ENCODE results near the gene PPHLN1.

Gene PPHLN1

GRCh38 chr12:42283739-42284138 lies 42.2 kb upstream of the PPHLN1 start:
- TF ChIP-seq CTCF (IDR thresholded peaks at IDR 0.05; ENCODE audit: borderline replicate concordance, control extremely low read depth, extremely low read depth, insufficient read depth, missing control alignments), result no peak
- in situ Hi-C loops (cut with MboI; ENCODE audit: low sequenced_read_pairs, unreplicated experiment), result no loop called here
- no peak for DNase-seq (ENCODE audit: low spot score)

DNA sequence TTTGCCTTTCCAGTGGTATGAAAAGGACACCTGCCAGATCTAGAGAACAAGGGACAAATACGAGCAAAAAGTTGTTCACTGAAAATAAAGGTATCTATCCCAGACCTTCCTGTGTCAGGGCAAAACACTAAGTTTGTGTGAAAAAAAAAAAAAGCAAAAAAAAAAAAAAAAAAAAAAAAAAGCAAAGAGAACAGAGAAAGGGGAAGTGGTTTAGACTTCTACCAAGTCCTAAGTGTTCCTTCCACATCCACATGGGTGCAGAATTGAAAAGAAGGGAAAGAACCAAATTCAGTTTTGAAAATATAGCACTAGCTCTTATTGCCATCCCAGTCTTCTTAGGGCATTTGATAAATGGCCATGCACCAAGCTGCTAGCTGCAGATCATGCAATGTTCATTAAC lies 41.8 kb upstream of the PPHLN1 start:
- peak; percentile 44 for DNase-seq (ENCODE audit: low spot score)
- in situ Hi-C loops (cut with MboI; ENCODE audit: low sequenced_read_pairs, unreplicated experiment), result no loop called here
- no peak for TF ChIP-seq CTCF (IDR thresholded peaks at IDR 0.05; ENCODE audit: borderline replicate concordance, control extremely low read depth, extremely low read depth, insufficient read depth, missing control alignments)

DNA sequence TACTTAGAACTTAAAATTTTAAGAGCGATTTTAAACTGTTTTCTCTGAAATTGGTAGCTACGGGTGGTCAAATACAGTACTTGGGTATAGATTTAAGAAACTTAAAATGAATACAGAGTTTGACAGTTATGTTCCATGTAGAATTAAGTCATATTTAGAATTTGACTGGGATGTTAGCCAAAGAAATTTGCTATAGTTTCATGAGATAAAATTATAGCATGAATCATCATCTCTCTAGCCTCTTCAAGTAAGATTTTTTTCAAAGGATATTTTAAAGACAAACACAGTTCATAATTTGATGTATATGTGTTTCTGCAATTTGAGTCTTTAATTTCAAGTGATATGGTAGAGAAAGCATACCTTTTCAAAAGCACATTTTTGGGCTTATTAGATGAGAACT lies 41.1 kb upstream of the PPHLN1 start:
- in situ Hi-C loops (cut with MboI; ENCODE audit: low sequenced_read_pairs, unreplicated experiment), result no loop called here
- TF ChIP-seq CTCF (IDR thresholded peaks at IDR 0.05; ENCODE audit: borderline replicate concordance, control extremely low read depth, extremely low read depth, insufficient read depth, missing control alignments), result no peak
- DNase-seq (ENCODE audit: low spot score), result no peak

- in situ Hi-C loops (cut with MboI; ENCODE audit: low sequenced_read_pairs, unreplicated experiment), result no loop called here
- no peak for TF ChIP-seq CTCF (IDR thresholded peaks at IDR 0.05; ENCODE audit: borderline replicate concordance, control extremely low read depth, extremely low read depth, insufficient read depth, missing control alignments)
- no peak for DNase-seq (ENCODE audit: low spot score)
These were observed 40.5 kb upstream of the PPHLN1 start for GRCh38 chr12:42285431-42285830.

DNA sequence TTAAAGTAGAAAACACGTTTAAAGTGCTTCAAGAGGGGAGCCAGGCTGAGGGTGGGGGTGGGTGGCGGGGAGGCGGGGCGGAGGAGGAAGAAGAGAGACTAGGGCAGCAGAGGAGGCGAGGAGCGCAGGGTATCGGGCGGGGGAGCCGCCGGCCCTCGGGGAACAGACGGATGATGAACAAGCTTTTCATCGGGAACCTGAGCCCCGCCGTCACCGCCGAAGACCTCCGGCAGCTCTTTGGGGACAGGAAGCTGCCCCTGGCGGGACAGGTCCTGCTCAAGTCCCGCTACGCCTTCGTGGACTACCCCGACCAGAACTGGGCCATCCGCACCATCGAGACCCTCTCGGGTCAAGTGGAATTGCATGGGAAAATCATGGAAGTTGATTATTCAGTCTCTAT lies 39.2 kb upstream of the PPHLN1 start:
- no peak for DNase-seq (ENCODE audit: low spot score)
- TF ChIP-seq CTCF (IDR thresholded peaks at IDR 0.05; ENCODE audit: borderline replicate concordance, control extremely low read depth, extremely low read depth, insufficient read depth, missing control alignments), result no peak
- in situ Hi-C loops (cut with MboI; ENCODE audit: low sequenced_read_pairs, unreplicated experiment), result no loop called here

GRCh38 chr12:42288544-42288943 lies 37.4 kb upstream of the PPHLN1 start:
- no peak for DNase-seq (ENCODE audit: low spot score)
- in situ Hi-C loops (cut with MboI; ENCODE audit: low sequenced_read_pairs, unreplicated experiment), result no loop called here
- no peak for TF ChIP-seq CTCF (IDR thresholded peaks at IDR 0.05; ENCODE audit: borderline replicate concordance, control extremely low read depth, extremely low read depth, insufficient read depth, missing control alignments)

GRCh38 chr12:42291680-42292079 lies 34.3 kb upstream of the PPHLN1 start:
- in situ Hi-C loops (cut with MboI; ENCODE audit: low sequenced_read_pairs, unreplicated experiment), result no loop called here
- no peak for TF ChIP-seq CTCF (IDR thresholded peaks at IDR 0.05; ENCODE audit: borderline replicate concordance, control extremely low read depth, extremely low read depth, insufficient read depth, missing control alignments)
- no peak for DNase-seq (ENCODE audit: low spot score)
